H54 (cell line): ENCODE measurements around the gene ADAP2.

Experiments used
- DNase-seq: peaks from one replicate; pipeline ENCODE4 v3.0.0; 2011; ENCODE audit warnings: low spot score, mixed read lengths; ENCODE audit not compliant: insufficient read length
- FAIRE-seq: peaks from 3 replicates; lab custom pipeline; 2011; peaks lifted over from hg19 to GRCh38; lab: Jason Lieb, UNC
- POLR2A ChIP-seq: IDR thresholded peaks from 2 replicates; pipeline ENCODE4 v1.6.1; 2011; ENCODE audit warnings: low read depth, mild to moderate bottlenecking, low read length

The ADAP2 gene

DNA sequence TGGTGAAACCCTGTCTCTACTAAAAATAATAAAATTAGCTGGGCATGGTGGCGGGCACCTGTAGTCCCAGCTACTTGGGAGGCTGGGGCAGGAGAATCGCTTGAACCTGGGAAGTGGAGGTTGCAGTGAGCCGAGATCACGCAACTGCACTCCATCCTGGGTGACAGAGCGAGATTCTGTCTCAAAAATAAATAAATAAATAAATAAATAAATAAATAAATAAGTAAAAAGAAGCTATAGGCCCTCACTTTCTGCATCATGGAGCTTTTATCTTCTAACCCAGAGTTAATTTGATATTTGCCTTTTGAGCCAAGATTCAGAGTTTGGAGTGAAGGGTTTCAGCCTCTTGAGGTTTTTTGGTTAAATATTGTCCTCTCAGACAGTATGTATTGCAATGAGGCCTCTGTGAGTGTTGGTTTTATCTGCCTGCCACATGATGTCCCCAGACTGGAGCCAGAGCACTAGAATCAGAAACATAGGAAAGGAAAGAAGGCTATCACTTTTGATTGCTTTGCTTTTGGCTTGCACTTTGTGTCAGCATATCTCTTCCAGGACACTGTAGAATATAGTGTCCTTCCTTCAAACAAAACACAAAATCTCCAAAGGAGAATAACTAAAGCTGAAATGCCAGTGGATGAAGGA, 81.6 kb downstream of the ADAP2 start:
- TF ChIP-seq POLR2A = no peak
- no peak for FAIRE-seq
- DNase-seq = no peak

GRCh38 chr17:31004160-31004559, 82.4 kb downstream of the ADAP2 start:
- DNase-seq (no peak), FAIRE-seq (no peak)
- no peak for TF ChIP-seq POLR2A

DNA sequence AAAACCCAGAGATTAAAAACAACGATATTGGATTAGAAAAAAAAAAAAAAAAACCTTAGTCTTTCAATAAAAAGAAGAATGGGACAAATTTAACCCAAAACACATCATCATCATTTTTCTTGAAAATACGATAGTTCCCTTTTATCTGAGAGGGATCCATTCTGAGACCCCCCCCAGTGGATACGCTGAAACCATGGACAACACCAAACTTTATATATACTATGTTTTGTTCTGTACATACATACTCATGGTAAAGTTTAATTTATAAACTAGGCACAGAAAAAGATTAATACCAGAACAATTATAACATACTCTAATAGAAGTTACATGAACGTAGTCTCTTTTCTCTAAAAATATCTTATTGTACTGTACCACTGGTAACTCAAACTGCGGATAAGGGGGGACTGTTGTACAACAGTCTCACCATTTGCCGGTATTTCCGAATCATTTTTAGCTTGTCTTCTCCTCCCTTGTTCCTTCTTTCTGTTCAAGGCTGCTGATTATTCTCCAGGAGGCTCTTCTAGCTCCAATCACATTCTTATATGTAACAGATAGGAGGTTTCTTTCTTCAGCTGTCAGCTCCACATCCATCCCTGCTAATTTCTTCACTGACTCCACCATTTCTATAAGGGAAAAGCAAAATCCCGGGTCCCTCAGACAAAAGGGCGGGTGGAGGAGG, 86.1 kb downstream of the ADAP2 start:
- DNase-seq = no peak
- no peak for TF ChIP-seq POLR2A
- FAIRE-seq = no peak

- no peak for TF ChIP-seq POLR2A
- DNase-seq = no peak
- FAIRE-seq = no peak
These were observed 86.8 kb downstream of the ADAP2 start for GRCh38 chr17:31008374-31009041.
